Esophagus (tissue), 2 donors: ENCODE measurements around the gene SGK1. TPM values are rescaled to one million over a fixed set of nuclear protein-coding genes. Genes with fewer than 3 reads are reported as not detected.
A peak's percentile ranks its signal among the peaks of the same experiment; 100 is the strongest.

Source experiments
- H3K27ac ChIP-seq, 2 donors: one replicate each; pipeline ENCODE4 v1.5.1; 2013; ENCODE audit warnings: low read depth in 2 of 2, mild to moderate bottlenecking in 2 of 2, inconsistent platforms in 1 of 2, low read length in 1 of 2, moderate library complexity in 1 of 2
- H3K27me3 ChIP-seq, 2 donors: one replicate each; pipeline ENCODE4 v1.6.1; 2013; ENCODE audit warnings: low read length in 2 of 2, control low read depth in 1 of 2, mild to moderate bottlenecking in 1 of 2; ENCODE audit not compliant: insufficient read depth in 2 of 2, control insufficient read depth in 1 of 2
- H3K36me3 ChIP-seq, 2 donors: one replicate each; pipeline ENCODE4 v1.6.1; 2013; ENCODE audit warnings: low read length in 1 of 2; ENCODE audit not compliant: control insufficient read depth in 2 of 2, insufficient read depth in 2 of 2
- H3K4me1 ChIP-seq, 2 donors: one replicate each; pipeline ENCODE4 v1.6.1; 2013; ENCODE audit warnings: low read length in 1 of 2; ENCODE audit not compliant: control insufficient read depth in 2 of 2, insufficient read depth in 2 of 2
- H3K4me3 ChIP-seq, 2 donors: one replicate each; pipeline ENCODE4 v1.5.1; 2013; ENCODE audit warnings: low read length in 2 of 2, mild to moderate bottlenecking in 2 of 2, low read depth in 1 of 2, moderate library complexity in 1 of 2
- H3K9me3 ChIP-seq, 2 donors: one replicate each; pipeline ENCODE4 v1.6.1; 2013; ENCODE audit warnings: mild to moderate bottlenecking in 2 of 2, low read depth in 1 of 2, low read length in 1 of 2, moderate library complexity in 1 of 2; ENCODE audit not compliant: control insufficient read depth in 2 of 2, insufficient read depth in 1 of 2
- WGBS, 2 donors: extraction: QIAGEN DNeasy Blood & Tissue Kit; methylation state at CpG; one replicate each; pipeline ENCODE4 v1.1.7; 2013; 5-methylcytosine and 5-hydroxymethylcytosine counted together
- polyA plus RNA-seq, 2 donors: library from polyadenylated mRNA; stranded (reverse); fragments of 200-250 nt; gene quantifications; one replicate each; pipeline ENCODE4 v1.2.3, GENCODE V29; 2013
- donor health status: healthy with polysubstance abuse.
- donor health status: Bipolar disorder and iron deficiency.

Gene SGK1
- polyA plus RNA-seq, 2 donors = 64.7 to 66.4 TPM

GRCh38 chr6:134318974-134319281 lies 1.0 kb upstream of the SGK1 start:
- Histone ChIP-seq H3K36me3 (no peaks in the 10 kb centered on the region), H3K27me3 (no peaks in the 10 kb centered on the region), H3K27ac (no peak overlapping the region), H3K4me1 (no peaks in the 10 kb centered on the region), H3K4me3 (no peak overlapping the region), H3K9me3 (no peaks in the 10 kb centered on the region)
- WGBS, 2 donors = 100% methylated on average over 1 of the region's 1 CpG

DNA sequence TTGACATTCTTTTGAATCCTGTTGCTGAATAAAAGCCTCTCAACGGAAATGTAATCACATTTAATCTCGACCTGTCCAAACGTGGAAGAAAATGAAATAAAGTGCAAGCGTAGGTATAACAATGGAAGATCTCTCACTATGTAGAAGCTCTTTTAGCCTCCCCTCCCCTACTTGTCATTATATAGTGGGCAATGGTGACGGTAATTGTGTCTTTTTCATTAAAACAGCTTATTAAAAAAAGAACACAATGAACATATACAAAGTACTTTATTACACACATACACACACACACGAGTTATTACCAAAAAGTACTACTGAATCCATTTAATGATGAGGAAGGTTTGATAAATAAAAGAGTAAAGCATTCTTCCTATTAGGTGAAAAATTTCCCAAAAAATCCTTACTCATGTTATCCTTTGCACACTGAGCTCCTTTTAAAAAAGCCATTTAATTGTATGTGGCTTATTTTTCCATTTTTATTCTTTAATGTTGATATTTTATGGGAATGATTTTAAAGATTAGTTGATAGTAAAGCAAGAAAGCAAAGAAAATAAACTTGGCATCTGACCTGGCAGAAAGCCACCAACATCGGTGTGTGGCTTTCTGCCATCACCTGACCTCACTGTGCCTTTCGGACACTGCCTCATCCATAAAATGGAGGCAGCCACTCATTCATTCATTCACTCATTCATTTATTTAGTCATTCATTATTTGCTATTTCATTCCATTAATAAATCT lies 493 bp upstream of the SGK1 start:
- Histone ChIP-seq H3K27ac (no peak overlapping the region), H3K9me3 (no peaks in the 10 kb centered on the region), H3K4me3 (no peak overlapping the region), H3K27me3 (no peaks in the 10 kb centered on the region), H3K36me3 (no peaks in the 10 kb centered on the region), H3K4me1 (no peaks in the 10 kb centered on the region)
- WGBS, 2 donors = 26 to 30% methylated on average over 8 of the region's 8 CpGs

GRCh38 chr6:134316733-134317431 lies 1.0 kb downstream of the SGK1 start:
- H3K27me3 ChIP-seq = no peaks in the 10 kb centered on the region
- H3K27ac ChIP-seq = no peak overlapping the region
- no peaks in the 10 kb centered on the region for H3K4me1 ChIP-seq
- 47 to 51% methylated on average over 6 of the region's 6 CpGs for WGBS, 2 donors
- no peaks in the 10 kb centered on the region for H3K9me3 ChIP-seq
- no peaks in the 10 kb centered on the region for H3K36me3 ChIP-seq
- H3K4me3 ChIP-seq = peak overlapping the region in 1 of 2 donors; percentile 40

DNA sequence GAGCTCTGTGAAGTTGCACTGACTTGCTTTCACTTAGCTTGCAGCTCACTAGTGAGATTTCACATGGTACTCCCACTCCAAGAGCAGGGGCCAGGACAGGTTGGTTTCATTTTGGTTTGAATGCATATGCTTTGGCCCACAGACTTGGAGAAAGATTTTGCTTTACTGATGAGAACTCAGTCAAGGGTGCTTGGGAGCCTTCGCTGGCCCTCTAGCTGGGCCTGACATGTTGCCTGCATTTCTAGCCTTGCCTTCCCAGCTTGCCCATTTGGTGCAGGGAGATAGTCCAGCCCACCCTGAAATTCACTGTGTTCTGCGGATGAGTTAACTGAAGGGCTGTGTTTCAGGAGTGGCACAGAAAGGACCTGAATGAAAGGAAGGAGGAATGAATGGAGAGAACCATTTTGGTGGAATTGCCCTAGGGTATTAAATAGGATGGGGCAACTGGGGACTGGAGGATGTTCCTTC lies 1.9 kb downstream of the SGK1 start:
- H3K4me1 ChIP-seq = no peaks in the 10 kb centered on the region
- H3K27ac ChIP-seq = no peak overlapping the region
- no peaks in the 10 kb centered on the region for H3K36me3 ChIP-seq
- no peaks in the 10 kb centered on the region for H3K9me3 ChIP-seq
- WGBS, 2 donors = 92 to 96% methylated on average over 2 of the region's 2 CpGs
- H3K27me3 ChIP-seq = no peaks in the 10 kb centered on the region
- H3K4me3 ChIP-seq = no peak overlapping the region

DNA sequence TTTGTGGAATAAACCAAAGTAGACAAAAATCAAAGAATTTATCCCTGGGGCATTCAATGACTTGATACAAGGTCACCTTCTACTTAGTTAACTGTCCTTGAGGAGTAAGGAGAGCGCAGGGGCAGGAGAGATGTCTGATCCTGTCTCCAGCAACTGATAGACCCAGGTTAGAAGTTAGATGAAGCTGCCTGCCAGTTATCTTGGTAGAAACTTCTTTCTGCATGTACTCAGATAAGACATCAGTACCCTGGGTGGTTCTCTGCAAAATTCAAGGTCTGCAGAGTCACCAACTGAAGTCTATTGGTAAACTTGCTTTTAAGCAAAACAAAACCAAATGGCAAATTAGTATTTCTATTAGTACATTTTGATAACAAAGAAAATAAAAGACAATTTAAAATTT lies 2.7 kb downstream of the SGK1 start:
- Histone ChIP-seq H3K36me3 (no peaks in the 10 kb centered on the region), H3K27ac (no peak overlapping the region), H3K27me3 (no peaks in the 10 kb centered on the region), H3K4me3 (no peak overlapping the region), H3K9me3 (no peaks in the 10 kb centered on the region), H3K4me1 (no peaks in the 10 kb centered on the region)
- 96 to 98% methylated on average over 1 of the region's 1 CpG for WGBS, 2 donors

GRCh38 chr6:134314006-134314821 lies 3.7 kb downstream of the SGK1 start:
- no peaks in the 10 kb centered on the region for H3K4me1 ChIP-seq
- H3K27ac ChIP-seq = no peak overlapping the region
- H3K9me3 ChIP-seq = no peaks in the 10 kb centered on the region
- no peaks in the 10 kb centered on the region for H3K36me3 ChIP-seq
- 94 to 95% methylated on average over 4 of the region's 4 CpGs for WGBS, 2 donors
- H3K4me3 ChIP-seq = no peak overlapping the region
- no peaks in the 10 kb centered on the region for H3K27me3 ChIP-seq

GRCh38 chr6:134312038-134312660 lies 5.8 kb downstream of the SGK1 start:
- WGBS, 2 donors = 84 to 85% methylated on average over 7 of the region's 7 CpGs
- no peak overlapping the region for H3K27ac ChIP-seq
- no peak overlapping the region for H3K4me3 ChIP-seq

GRCh38 chr6:134310817-134311216 lies 7.1 kb downstream of the SGK1 start:
- 59 to 73% methylated on average over 2 of the region's 2 CpGs for WGBS, 2 donors
- Histone ChIP-seq H3K27me3 (no peaks in the 10 kb centered on the region), H3K9me3 (no peaks in the 10 kb centered on the region), H3K36me3 (no peaks in the 10 kb centered on the region), H3K4me1 (no peaks in the 10 kb centered on the region), H3K27ac (no peak overlapping the region), H3K4me3 (no peak overlapping the region)

More at GRCh38 chr6:134312038-134312660, 5.8 kb downstream of the SGK1 start:
- Histone ChIP-seq H3K9me3 (no peaks in the 10 kb centered on the region), H3K36me3 (no peaks in the 10 kb centered on the region), H3K27me3 (no peaks in the 10 kb centered on the region), H3K4me1 (no peaks in the 10 kb centered on the region)

DNA sequence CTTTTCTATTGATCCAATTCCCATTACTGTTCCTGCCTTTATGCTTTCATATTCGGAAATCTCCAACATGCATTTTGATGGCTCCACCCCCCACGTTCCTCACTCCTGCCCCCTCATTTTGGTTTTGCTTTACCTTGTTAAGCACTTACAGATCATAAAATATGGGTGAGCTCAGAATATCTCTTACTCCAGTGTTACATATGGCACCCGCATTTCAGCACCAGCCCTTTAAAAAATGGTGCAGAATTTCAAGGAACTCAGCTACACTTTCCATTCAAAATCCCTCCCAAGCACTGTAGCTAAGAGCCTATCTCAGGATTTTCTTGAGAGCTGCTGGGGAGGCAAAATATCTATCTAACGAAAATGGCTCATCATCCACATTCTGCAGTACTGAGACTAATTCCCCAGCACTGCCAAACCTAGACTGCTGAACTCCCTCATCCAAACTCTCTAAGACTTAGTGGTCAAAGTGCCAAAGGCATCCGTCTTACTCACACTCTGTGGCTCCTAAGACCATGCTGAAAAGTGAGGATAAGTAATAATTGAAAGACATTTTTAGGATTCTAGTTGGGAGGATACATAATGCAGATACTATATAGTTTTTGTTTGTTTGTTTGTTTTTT lies 7.8 kb downstream of the SGK1 start:
- WGBS, 2 donors = 83 to 86% methylated on average over 5 of the region's 5 CpGs
- no peak overlapping the region for H3K27ac ChIP-seq

More for the DNA sequence above, 7.8 kb downstream of the SGK1 start:
- H3K4me1 ChIP-seq = no peaks in the 10 kb centered on the region
- no peaks in the 10 kb centered on the region for H3K9me3 ChIP-seq
- no peak overlapping the region for H3K4me3 ChIP-seq
- no peaks in the 10 kb centered on the region for H3K27me3 ChIP-seq
- no peaks in the 10 kb centered on the region for H3K36me3 ChIP-seq
